Aorta (tissue), 5 donors: ENCODE results near the gene CAPN3. TPM values are rescaled to one million over a fixed set of nuclear protein-coding genes. Genes with fewer than 3 reads are reported as not detected.

ENCODE experiments used
- ATAC-seq: fragments of 200-7000 bp; cut with Tn5 transposase; one replicate; pipeline ENCODE4 v1.9.1; 2022; ENCODE audit warnings: moderate library complexity; ENCODE audit not compliant: low FRiP score
- DNase-seq, 2 donors: peaks; one replicate each; pipeline ENCODE4 v3.0.0-alpha.2; 2020
- H3K27ac ChIP-seq, 2 donors: one replicate each; pipeline ENCODE4 v1.5.1; 2013; ENCODE audit warnings: low read length in 2 of 2, mild to moderate bottlenecking in 2 of 2, moderate library complexity in 2 of 2, control low read depth in 1 of 2, inconsistent platforms in 1 of 2, low read depth in 1 of 2
- H3K27me3 ChIP-seq, 2 donors: one replicate each; pipeline ENCODE4 v1.6.1; 2013; ENCODE audit warnings: control low read depth in 1 of 2, low read length in 1 of 2, mild to moderate bottlenecking in 1 of 2, moderate library complexity in 1 of 2; ENCODE audit not compliant: insufficient read depth in 2 of 2, control insufficient read depth in 1 of 2
- H3K36me3 ChIP-seq, 2 donors: one replicate each; pipeline ENCODE4 v1.6.1; 2013; ENCODE audit warnings: control low read depth in 1 of 2, low read length in 1 of 2, mild to moderate bottlenecking in 1 of 2; ENCODE audit not compliant: insufficient read depth in 2 of 2, control insufficient read depth in 1 of 2
- H3K4me1 ChIP-seq, 2 donors: one replicate each; pipeline ENCODE4 v1.6.1; 2013; ENCODE audit warnings: low read length in 2 of 2, control low read depth in 1 of 2, mild to moderate bottlenecking in 1 of 2, moderate library complexity in 1 of 2; ENCODE audit not compliant: insufficient read depth in 2 of 2, control insufficient read depth in 1 of 2
- H3K4me3 ChIP-seq, 2 donors: one replicate each; pipeline ENCODE4 v1.5.1; 2013; ENCODE audit warnings: low read length in 2 of 2, control low read depth in 1 of 2, mild to moderate bottlenecking in 1 of 2
- H3K9me3 ChIP-seq: one replicate; pipeline ENCODE4 v1.6.1; 2013; ENCODE audit warnings: mild to moderate bottlenecking, low read length; ENCODE audit not compliant: control insufficient read depth
- WGBS, 2 donors: extraction: QIAGEN DNeasy Blood & Tissue Kit; methylation state at CpG; one replicate each; pipeline ENCODE4 v1.1.7; 2013; 5-methylcytosine and 5-hydroxymethylcytosine counted together
- intact Hi-C, 2 donors: fragments of 100-400 bp; cut with DNase I; formaldehyde crosslinking; loops; one replicate each; pipeline versions ENCODE4 v1.14.2 to v1.15.0; 2022
- polyA plus RNA-seq, 2 donors: library from polyadenylated mRNA; stranded (reverse); fragments of 200-250 nt; gene quantifications; one replicate each; pipeline ENCODE4 v1.2.3, GENCODE V29; 2013
- total RNA-seq, 2 donors: library from RNA; stranded (reverse); fragmentation: NEBNext Ultra II Directional; extraction: Animal tissue kit (Norgen Biotek cat#: 25700); gene quantifications; one replicate each; pipeline ENCODE4 v1.2.1, GENCODE V29; 2021
- donor health status: healthy with polysubstance abuse.
- donor health status: Bipolar disorder and iron deficiency.
- donor health status: DM: no; HTN: no; CAD: no.
- donor health status: DM: no; HTN: no; CAD: no.
- donor health status: DM: yes; HTN: yes; CAD: no.

Gene CAPN3
- total and polyA plus RNA-seq, 4 donors, result 3.3 to 101 (median 19.0) TPM

GRCh38 chr15:42445551-42445950 lies 86.2 kb downstream of the CAPN3 start:
- Histone ChIP-seq H3K4me1 (peaks cover 0 to 6% of the 10 kb centered on the region in 2 donors), H3K4me3 (no peak overlapping the region), H3K36me3 (peaks cover 9 to 10% of the 10 kb centered on the region in 2 donors), H3K27me3 (no peaks in the 10 kb centered on the region), H3K9me3 (no peaks in the 10 kb centered on the region), H3K27ac (no peak overlapping the region)
- intact Hi-C loops, result no loop called here
- DNase-seq (no peak), ATAC-seq (no peak)

GRCh38 chr15:42447599-42447998 lies 88.3 kb downstream of the CAPN3 start:
- Histone ChIP-seq H3K4me3 (no peak overlapping the region), H3K27me3 (no peaks in the 10 kb centered on the region), H3K4me1 (peaks cover 0 to 6% of the 10 kb centered on the region in 2 donors), H3K36me3 (peaks cover 8 to 9% of the 10 kb centered on the region in 2 donors), H3K27ac (no peak overlapping the region), H3K9me3 (no peaks in the 10 kb centered on the region)
- 88 to 95% methylated on average over 2 of the region's 2 CpGs for WGBS, 2 donors
- DNase-seq (no peak), ATAC-seq (no peak)
- intact Hi-C loops, result no loop called here

DNA sequence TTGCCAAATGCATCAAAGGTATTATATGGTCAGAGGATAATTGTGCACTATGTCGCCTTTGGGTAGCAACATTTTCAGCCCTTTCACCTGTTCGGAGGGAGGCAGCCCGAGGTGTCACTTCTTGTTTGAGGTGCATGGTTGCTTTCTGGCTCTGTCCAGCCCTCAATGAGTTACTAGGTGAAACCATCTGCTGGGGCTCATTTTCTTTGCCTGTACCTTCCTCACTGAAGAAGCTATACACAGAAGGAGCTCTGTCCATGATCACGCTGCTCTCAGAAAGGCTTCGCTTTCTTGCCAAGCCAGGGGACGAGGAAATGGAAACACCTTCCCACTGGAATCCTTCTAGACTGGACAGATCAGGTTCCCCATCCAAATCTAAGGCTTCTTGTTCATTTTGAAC lies 89.0 kb downstream of the CAPN3 start:
- DNase-seq (no peak), ATAC-seq (no peak)
- H3K27ac ChIP-seq, result no peak overlapping the region
- H3K4me1 ChIP-seq, result peaks cover 0 to 6% of the 10 kb centered on the region in 2 donors
- H3K27me3 ChIP-seq, result no peaks in the 10 kb centered on the region
- H3K36me3 ChIP-seq, result peaks cover 8 to 9% of the 10 kb centered on the region in 2 donors
- intact Hi-C loops, result no loop called here
- no peak overlapping the region for H3K4me3 ChIP-seq
- WGBS, 2 donors, result 96 to 97% methylated on average over 6 of the region's 6 CpGs
- H3K9me3 ChIP-seq, result no peaks in the 10 kb centered on the region

- DNase-seq (no peak), ATAC-seq (no peak)
- H3K36me3 ChIP-seq, result peaks cover 3 to 7% of the 10 kb centered on the region in 2 donors
- H3K27ac ChIP-seq, result peak overlapping the region in 1 of 2 donors; percentile 23
- H3K27me3 ChIP-seq, result no peaks in the 10 kb centered on the region
- H3K4me1 ChIP-seq, result peaks cover 0 to 6% of the 10 kb centered on the region in 2 donors
- no peak overlapping the region for H3K4me3 ChIP-seq
- H3K9me3 ChIP-seq, result no peaks in the 10 kb centered on the region
- intact Hi-C loops, result no loop called here
- 96 to 97% methylated on average over 13 of the region's 13 CpGs for WGBS, 2 donors
Measured at GRCh38 chr15:42449770-42450424, 90.6 kb downstream of the CAPN3 start.

DNA sequence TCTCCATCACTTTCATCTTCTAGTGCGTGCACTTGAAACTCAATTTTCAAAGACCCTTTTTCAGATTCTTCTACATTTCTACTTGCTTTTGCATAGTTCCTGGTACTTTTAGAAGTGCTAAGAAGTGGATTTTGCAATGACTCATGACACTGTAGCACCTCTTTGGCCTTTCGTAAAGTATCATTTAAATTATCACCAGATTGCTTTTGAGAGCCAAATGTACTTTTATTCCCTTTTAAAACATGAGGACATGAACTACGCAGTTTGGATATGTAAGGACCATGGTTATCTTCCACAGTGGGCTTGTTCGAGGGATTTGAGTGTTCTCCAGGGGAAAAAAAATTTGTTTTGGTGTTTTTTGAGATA lies 91.1 kb downstream of the CAPN3 start:
- DNase-seq (no peak), ATAC-seq (no peak)
- H3K27ac ChIP-seq, result no peak overlapping the region
- no peaks in the 10 kb centered on the region for H3K27me3 ChIP-seq
- intact Hi-C loops, result no loop called here
- H3K4me3 ChIP-seq, result no peak overlapping the region
- WGBS, 2 donors, result 98 to 99% methylated on average over 4 of the region's 4 CpGs
- no peaks in the 10 kb centered on the region for H3K9me3 ChIP-seq
- H3K4me1 ChIP-seq, result peaks cover 0 to 5% of the 10 kb centered on the region in 2 donors
- H3K36me3 ChIP-seq, result peaks cover 2 to 7% of the 10 kb centered on the region in 2 donors

GRCh38 chr15:42453826-42454225 lies 94.5 kb downstream of the CAPN3 start:
- Histone ChIP-seq H3K36me3 (peaks cover 2 to 3% of the 10 kb centered on the region in 2 donors), H3K9me3 (no peaks in the 10 kb centered on the region), H3K27ac (no peak overlapping the region), H3K27me3 (no peaks in the 10 kb centered on the region), H3K4me3 (no peak overlapping the region), H3K4me1 (peaks cover 0 to 4% of the 10 kb centered on the region in 2 donors)
- WGBS, 2 donors, result 91 to 92% methylated on average over 3 of the region's 3 CpGs
- no peak for DNase-seq
- intact Hi-C loops, result no loop called here
- ATAC-seq, result no peak

GRCh38 chr15:42456531-42456930 lies 97.2 kb downstream of the CAPN3 start:
- Histone ChIP-seq H3K36me3 (no peaks in the 10 kb centered on the region), H3K27me3 (no peaks in the 10 kb centered on the region), H3K27ac (peak overlapping the region; percentile 36 to 67), H3K9me3 (no peaks in the 10 kb centered on the region), H3K4me1 (peaks cover 0 to 4% of the 10 kb centered on the region in 2 donors), H3K4me3 (peak overlapping the region; percentile 28 to 71)
- intact Hi-C loops, result loop anchor here in 1 of 2 donors (5.0 kb wide), 1 partner anchor 34 kb away; no protein-coding TSS in a partner anchor
- no peak for DNase-seq
- no peak for ATAC-seq

GRCh38 chr15:42456971-42457370 lies 97.7 kb downstream of the CAPN3 start:
- Histone ChIP-seq H3K36me3 (no peaks in the 10 kb centered on the region), H3K9me3 (no peaks in the 10 kb centered on the region), H3K27ac (peak overlapping the region; percentile 67 to 76), H3K4me3 (peak overlapping the region; percentile 28 to 71), H3K4me1 (peaks cover 0 to 4% of the 10 kb centered on the region in 2 donors), H3K27me3 (no peaks in the 10 kb centered on the region)
- WGBS, 2 donors, result 4 to 5% methylated on average over 3 of the region's 3 CpGs
- intact Hi-C loops, result loop anchor here in 1 of 2 donors (5.0 kb wide), 1 partner anchor 35 kb away; no protein-coding TSS in a partner anchor
- no peak for DNase-seq
- peak; percentile 60 for ATAC-seq
